OCI-LY7 (cell line): ENCODE measurements around the gene SPSB1.

Source experiments
- EZH2phosphoT487 ChIP-seq: fragments of 200-600 bp; sonication (generic); IDR thresholded peaks from 2 replicates; pipeline ENCODE4 v1.6.1; 2018; ENCODE audit warnings: low read depth, borderline replicate concordance, mild to moderate bottlenecking, mixed run types, antibody characterized with exemption, low read length, moderate library complexity, mixed read lengths
- TF ChIP-seq, protein P1 (sequence below): fragments of 200-600 bp; sonication (generic); conservative IDR thresholded peaks from 2 replicates; pipeline ENCODE4 v1.5.1; 2014; ENCODE audit warnings: mild to moderate bottlenecking, antibody characterized with exemption, low read length, moderate library complexity, mixed read lengths

DNA sequence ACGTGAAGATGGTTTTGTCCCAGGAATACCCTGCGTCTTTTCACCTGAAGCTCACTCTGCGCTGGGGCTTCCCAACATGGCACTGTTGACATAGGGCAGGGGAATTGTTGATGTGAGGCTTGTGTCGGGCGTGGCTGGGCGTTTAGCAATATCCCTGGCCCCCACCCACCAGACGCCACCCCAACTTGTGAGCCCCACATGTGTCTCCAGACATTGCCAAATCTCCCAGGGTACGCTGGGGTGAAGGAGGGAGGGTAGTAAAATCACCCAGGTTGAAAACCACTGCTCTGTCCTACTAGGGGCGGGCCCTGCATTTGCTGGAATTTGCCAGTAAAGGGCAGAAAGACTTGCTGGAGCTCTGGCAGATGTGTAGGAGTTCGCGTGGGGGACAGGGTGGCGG is 36.0 kb downstream of the SPSB1 start:
- TF ChIP-seq, protein P1, sequence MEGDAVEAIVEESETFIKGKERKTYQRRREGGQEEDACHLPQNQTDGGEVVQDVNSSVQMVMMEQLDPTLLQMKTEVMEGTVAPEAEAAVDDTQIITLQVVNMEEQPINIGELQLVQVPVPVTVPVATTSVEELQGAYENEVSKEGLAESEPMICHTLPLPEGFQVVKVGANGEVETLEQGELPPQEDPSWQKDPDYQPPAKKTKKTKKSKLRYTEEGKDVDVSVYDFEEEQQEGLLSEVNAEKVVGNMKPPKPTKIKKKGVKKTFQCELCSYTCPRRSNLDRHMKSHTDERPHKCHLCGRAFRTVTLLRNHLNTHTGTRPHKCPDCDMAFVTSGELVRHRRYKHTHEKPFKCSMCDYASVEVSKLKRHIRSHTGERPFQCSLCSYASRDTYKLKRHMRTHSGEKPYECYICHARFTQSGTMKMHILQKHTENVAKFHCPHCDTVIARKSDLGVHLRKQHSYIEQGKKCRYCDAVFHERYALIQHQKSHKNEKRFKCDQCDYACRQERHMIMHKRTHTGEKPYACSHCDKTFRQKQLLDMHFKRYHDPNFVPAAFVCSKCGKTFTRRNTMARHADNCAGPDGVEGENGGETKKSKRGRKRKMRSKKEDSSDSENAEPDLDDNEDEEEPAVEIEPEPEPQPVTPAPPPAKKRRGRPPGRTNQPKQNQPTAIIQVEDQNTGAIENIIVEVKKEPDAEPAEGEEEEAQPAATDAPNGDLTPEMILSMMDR, result no peak
- no peak for TF ChIP-seq EZH2phosphoT487
